HEK293T (cell line): Measurements from ENCODE around the gene DHX8.
"Not testable (repeated sequence)": the region's sequence is repeated elsewhere in the genome, so short reads cannot be mapped to it uniquely, and the experiment has no call there.

Experiments
- CTCF ChIA-PET: fragments of 350-600 bp; formaldehyde crosslinking; extraction: SDS; loops from one replicate; lab custom pipeline; 2021; ENCODE audit warnings: antibody characterized with exemption, inconsistent platforms; lab: Yijun Ruan, JAX
- POLR2A ChIA-PET: fragments of 350-600 bp; formaldehyde crosslinking; extraction: SDS; loops from one replicate; lab custom pipeline; 2020; ENCODE audit warnings: antibody characterized with exemption, inconsistent platforms; lab: Yijun Ruan, JAX
- DNase-seq: peaks from one replicate; pipeline ENCODE4 v3.0.0; 2012; ENCODE audit warnings: mixed read lengths; ENCODE audit errors: extremely low spot score
- ARNT ChIP-seq: fragments of 450-650 bp; IDR thresholded peaks from 2 replicates; pipeline ENCODE4 v1.6.1; 2017; ENCODE audit warnings: mild to moderate bottlenecking
- BHLHE40 ChIP-seq: fragments of 450-650 bp; IDR thresholded peaks from 2 replicates; pipeline ENCODE4 v1.6.1; 2016; ENCODE audit warnings: mild to moderate bottlenecking, moderate library complexity, borderline replicate concordance
- CTBP1 ChIP-seq: fragments of 450-650 bp; IDR thresholded peaks from 2 replicates; pipeline ENCODE4 v1.6.1; 2016; ENCODE audit warnings: borderline replicate concordance
- ELF4 ChIP-seq: fragments of 450-650 bp; IDR thresholded peaks from 2 replicates; pipeline ENCODE4 v1.6.1; 2017; ENCODE audit warnings: antibody characterized with exemption
- FOXA1 ChIP-seq: fragments of 450-650 bp; IDR thresholded peaks from 2 replicates; pipeline ENCODE4 v1.6.1; 2016; ENCODE audit warnings: mild to moderate bottlenecking
- FOXK2 ChIP-seq: fragments of 450-650 bp; IDR thresholded peaks from 2 replicates; pipeline ENCODE4 v1.6.1; 2016; ENCODE audit warnings: mild to moderate bottlenecking
- FOXM1 ChIP-seq: fragments of 450-650 bp; IDR thresholded peaks from 2 replicates; pipeline ENCODE4 v1.6.1; 2017; ENCODE audit warnings: mild to moderate bottlenecking, borderline replicate concordance
- HDGF ChIP-seq: fragments of 450-650 bp; IDR thresholded peaks from 2 replicates; pipeline ENCODE4 v1.6.1; 2017; ENCODE audit warnings: antibody characterized with exemption, borderline replicate concordance
- L3MBTL2 ChIP-seq: fragments of 450-650 bp; conservative IDR thresholded peaks from 2 replicates; pipeline ENCODE4 v1.6.1; 2016; ENCODE audit warnings: mild to moderate bottlenecking
- LEF1 ChIP-seq: fragments of 450-650 bp; IDR thresholded peaks from 2 replicates; pipeline ENCODE4 v1.6.1; 2017; ENCODE audit warnings: mild to moderate bottlenecking, borderline replicate concordance
- NFRKB ChIP-seq: fragments of 450-650 bp; IDR thresholded peaks from 2 replicates; pipeline ENCODE4 v1.6.1; 2016; ENCODE audit warnings: mild to moderate bottlenecking, moderate library complexity
- SP1 ChIP-seq: fragments of 450-650 bp; IDR thresholded peaks from 2 replicates; pipeline ENCODE4 v1.6.1; 2017
- SUZ12 ChIP-seq: fragments of 450-650 bp; IDR thresholded peaks from 2 replicates; pipeline ENCODE4 v1.6.1; 2016; ENCODE audit warnings: mild to moderate bottlenecking
- TARDBP ChIP-seq: fragments of 450-650 bp; IDR thresholded peaks from 2 replicates; pipeline ENCODE4 v1.6.1; 2016
- ZNF384 ChIP-seq: fragments of 450-650 bp; IDR thresholded peaks from 2 replicates; pipeline ENCODE4 v1.6.1; 2016
- TF ChIP-seq, protein P1 (sequence below): fragments of 450-650 bp; IDR thresholded peaks from 2 replicates; pipeline ENCODE4 v1.6.1; 2016

The DHX8 gene

DNA sequence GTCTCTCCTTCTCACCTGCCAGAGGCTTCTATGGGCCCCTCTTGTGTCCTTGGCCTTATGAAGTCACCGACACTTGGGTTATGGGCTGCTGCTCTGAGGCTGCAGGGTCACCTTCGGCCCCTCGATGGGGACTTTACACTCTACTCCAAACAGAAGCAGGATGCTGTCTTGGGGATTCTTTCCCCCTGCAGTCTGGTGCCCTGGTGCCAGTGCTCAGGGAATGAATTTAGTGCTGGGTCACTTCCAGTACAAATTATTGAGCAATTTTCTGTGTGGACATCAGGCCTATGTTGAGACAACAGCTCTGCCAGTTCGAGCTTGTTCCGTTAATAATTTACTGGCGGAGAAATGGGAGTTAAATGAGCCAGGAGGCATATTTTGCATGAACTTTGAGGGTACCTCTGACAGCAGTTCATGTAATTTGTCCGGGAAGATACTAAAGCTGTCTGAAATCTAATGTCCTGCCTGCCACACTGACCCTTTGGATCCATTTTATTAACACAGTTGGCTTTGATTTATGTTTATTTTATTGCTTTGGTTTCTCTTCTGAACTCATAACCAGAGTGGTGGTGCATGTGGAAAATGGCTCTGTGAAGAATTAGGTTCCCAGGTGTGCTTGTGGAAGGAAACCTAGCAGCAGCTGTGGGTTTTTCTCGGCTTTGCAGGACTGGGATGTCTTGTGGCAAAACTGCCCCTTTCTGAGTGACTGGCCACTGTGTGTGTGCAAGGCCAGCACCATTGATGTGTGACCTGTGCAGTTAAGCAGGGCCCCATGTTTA, 34.1 kb upstream of the DHX8 start:
- ChIA-PET POLR2A (interaction anchor here (1.2 kb wide), 1 partner anchor 82 kb away, joined by 3 read pairs; no protein-coding TSS in a partner anchor), CTCF (no interaction called here)
- no peak for DNase-seq
- no peak for TF ChIP-seq ELF4
- TF ChIP-seq, protein P1, sequence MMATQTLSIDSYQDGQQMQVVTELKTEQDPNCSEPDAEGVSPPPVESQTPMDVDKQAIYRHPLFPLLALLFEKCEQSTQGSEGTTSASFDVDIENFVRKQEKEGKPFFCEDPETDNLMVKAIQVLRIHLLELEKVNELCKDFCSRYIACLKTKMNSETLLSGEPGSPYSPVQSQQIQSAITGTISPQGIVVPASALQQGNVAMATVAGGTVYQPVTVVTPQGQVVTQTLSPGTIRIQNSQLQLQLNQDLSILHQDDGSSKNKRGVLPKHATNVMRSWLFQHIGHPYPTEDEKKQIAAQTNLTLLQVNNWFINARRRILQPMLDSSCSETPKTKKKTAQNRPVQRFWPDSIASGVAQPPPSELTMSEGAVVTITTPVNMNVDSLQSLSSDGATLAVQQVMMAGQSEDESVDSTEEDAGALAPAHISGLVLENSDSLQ, result peak; percentile 43; the same call in 1 of the 2 replicates

DNA sequence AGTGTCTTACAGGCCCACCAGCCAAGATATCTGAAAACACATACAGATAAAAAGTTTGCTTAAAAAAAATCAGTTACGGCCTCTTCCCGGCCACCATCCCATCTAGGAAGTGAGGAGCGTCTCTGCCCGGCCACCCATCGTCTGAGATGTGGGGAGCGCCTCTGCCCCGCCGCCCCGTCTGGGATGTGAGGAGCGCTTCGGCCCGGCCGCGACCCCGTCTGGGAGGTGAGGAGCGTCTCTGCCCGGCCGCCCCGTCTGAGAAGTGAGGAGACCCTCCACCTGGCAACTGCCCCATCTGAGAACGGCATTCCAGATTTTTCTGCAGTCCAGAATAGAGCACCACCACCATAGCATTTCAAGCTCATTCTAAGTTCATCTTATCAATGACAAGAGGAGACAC, 33.0 kb upstream of the DHX8 start:
- CTCF ChIA-PET, POLR2A ChIA-PET, DNase-seq: not testable (repeated sequence)

DNA sequence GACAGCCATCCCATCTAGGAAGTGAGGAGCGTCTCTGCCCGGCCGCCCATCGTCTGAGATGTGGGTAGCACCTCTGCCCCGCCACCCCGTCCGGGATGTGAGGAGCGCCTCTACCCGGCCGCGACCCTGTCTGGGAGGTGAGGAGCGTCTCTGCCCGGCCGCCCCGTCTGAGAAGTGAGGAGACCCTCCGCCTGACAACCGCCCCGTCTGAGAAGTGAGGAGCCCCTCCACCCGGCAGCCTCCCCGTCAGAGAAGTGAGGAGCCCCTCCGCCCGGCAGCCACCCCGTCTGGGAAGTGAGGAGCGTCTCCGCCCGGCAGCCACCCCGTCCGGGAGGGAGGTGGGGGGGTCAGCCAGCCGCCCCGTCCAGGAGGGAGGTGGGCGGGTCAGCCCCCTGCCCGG, 32.0 kb upstream of the DHX8 start:
- POLR2A ChIA-PET, CTCF ChIA-PET, DNase-seq: not testable (repeated sequence)

DNA sequence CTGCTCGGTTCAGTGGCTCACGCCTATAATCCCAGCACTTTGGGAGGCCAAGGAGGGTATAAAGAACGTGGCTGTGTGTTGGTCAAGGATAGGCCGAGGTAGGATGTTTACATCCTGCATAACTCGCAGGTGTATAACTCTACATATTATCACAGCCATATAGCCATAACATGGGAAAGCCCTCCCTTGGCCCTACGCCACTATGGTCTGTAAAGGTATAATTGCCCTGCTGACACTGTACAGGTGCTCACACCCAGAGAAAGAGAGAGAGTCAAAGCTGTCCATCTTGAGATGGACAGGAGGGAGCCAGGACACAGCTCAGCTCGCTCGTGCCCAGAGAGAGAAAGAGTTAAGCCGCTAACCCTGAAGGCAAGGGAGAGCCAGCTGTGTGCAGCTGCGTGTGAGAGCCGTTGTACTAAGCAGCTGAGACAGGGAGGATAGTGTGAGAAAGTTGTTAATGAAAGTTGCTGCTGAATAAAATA, 30.4 kb upstream of the DHX8 start:
- TF ChIP-seq CTBP1 (no peak), FOXA1 (no peak), SUZ12 (no peak), FOXM1 (no peak), HDGF (no peak), SP1 (no peak), L3MBTL2 (no peak), FOXK2 (no peak), BHLHE40 (no peak), NFRKB (no peak), ARNT (no peak)
- TF ChIP-seq, protein P1, result no peak
- ChIA-PET POLR2A (interaction anchor here (1.0 kb wide), 1 partner anchor 86 kb away, joined by 5 read pairs; no protein-coding TSS in a partner anchor), CTCF (interaction anchor here (1.1 kb wide), 1 partner anchor 10 kb away, joined by 3 read pairs; no protein-coding TSS in a partner anchor)
- DNase-seq, result no peak

DNA sequence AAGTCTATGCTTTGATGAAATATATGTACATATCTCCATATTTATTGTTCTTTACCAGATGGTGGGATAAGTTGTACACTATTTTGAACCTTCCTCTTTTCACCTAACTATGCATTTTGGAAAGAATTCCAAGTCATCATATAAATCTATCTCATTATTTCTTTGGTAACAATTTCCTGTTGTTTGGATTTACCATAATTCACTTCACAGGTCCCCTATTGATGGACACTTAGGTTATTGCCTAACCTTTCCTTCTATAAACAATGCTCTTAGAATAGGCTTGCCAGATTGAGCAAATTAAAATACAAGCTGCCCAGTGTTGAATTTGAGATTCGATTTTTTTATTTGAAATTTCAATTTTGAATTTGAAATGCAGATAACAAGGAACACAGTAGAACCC, 28.9 kb upstream of the DHX8 start:
- TF ChIP-seq ARNT, result no peak
- TF ChIP-seq BHLHE40, result no peak
- TF ChIP-seq, protein P1, result no peak
- no peak for TF ChIP-seq SUZ12
- no peak for TF ChIP-seq ELF4
- TF ChIP-seq SP1, result no peak
- no peak for TF ChIP-seq CTBP1
- DNase-seq, result no peak
- POLR2A ChIA-PET, result no interaction called here
- CTCF ChIA-PET, result no interaction called here

DNA sequence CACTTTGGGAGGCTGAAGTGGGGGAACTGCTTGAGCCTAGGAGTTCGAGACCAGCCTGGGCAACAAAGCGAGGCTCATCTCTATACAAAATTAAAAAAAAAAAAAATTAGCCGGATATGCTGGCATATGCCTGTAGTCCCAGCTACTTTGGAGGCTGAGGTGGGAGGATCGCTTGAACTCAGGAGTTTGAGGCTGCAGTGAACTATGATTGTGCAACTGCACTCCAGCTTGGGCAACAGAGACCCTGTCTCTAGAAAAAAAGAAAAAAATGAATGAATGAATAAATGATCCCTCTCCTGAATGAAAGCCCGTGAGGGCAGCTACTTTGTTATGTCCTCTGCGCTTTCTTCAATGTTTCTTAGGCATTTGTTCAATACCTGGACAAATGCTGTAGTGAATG, 27.7 kb upstream of the DHX8 start:
- POLR2A ChIA-PET, result interaction anchor here (3.0 kb wide), 1 partner anchor 57 kb away, joined by 18 read pairs; the partner anchor contains the start of gene ARL4D
- CTCF ChIA-PET, result no interaction called here
- TF ChIP-seq NFRKB (no peak), ZNF384 (no peak), ARNT (no peak), LEF1 (no peak), SUZ12 (no peak), HDGF (no peak), BHLHE40 (no peak), FOXM1 (no peak), CTBP1 (no peak), TARDBP (no peak), FOXK2 (no peak), FOXA1 (no peak), L3MBTL2 (no peak), ELF4 (no peak), SP1 (no peak)
- TF ChIP-seq, protein P1, result no peak
- no peak for DNase-seq
